H1 (cell line): ENCODE measurements around the gene KIAA0513. TPM values are rescaled to one million over a fixed set of nuclear protein-coding genes. Genes with fewer than 3 reads are reported as not detected.

Experiments used
- JUN ChIP-seq: IDR thresholded peaks from 2 replicates; pipeline ENCODE4 v1.6.1; 2011; ENCODE audit warnings: low read depth, mild to moderate bottlenecking, improper control_type of control experiment, low read length
- NANOG ChIP-seq: IDR thresholded peaks from 2 replicates; pipeline ENCODE4 v1.6.1; 2011; ENCODE audit warnings: low read length, low read depth, mild to moderate bottlenecking, inconsistent platforms; ENCODE audit not compliant: insufficient read depth, poor library complexity, severe bottlenecking
- ZNF274 ChIP-seq: IDR thresholded peaks from 2 replicates; pipeline ENCODE4 v1.7.0; 2012; ENCODE audit warnings: low read length, borderline replicate concordance; ENCODE audit errors: extremely low read depth
- polyA plus RNA-seq, 7 experiments: library from polyadenylated mRNA; depleted of rRNA in 3 of 7; stranded (reverse) in 5 of 7; unstranded in 2 of 7; fragments of >200 nt in 5 of 7; fragments of 200-250 nt in 2 of 7; gene quantifications; 1 replicate in 5 of 7; 2 replicates in 1 of 7; 4 replicates in 1 of 7; pipeline versions ENCODE4 v1.2.1 to v1.2.3, GENCODE V29; 2011 to 2013; ENCODE audit warnings: missing spikeins in 2 of 7, mixed read lengths in 2 of 7
- total RNA-seq: library from RNA; stranded (reverse); fragmentation: NEBNext Ultra II Directional; extraction: Animal tissue kit (Norgen Biotek cat#: 25700); gene quantifications from 2 replicates; pipeline ENCODE4 v1.2.1, GENCODE V29; 2021
- TF ChIP-seq, protein P1 (sequence below): fragments of 300-600 bp; sonication (generic); IDR thresholded peaks from 2 replicates; pipeline ENCODE4 v1.7.1; 2012; ENCODE audit warnings: low read length, moderate library complexity, mild to moderate bottlenecking, inconsistent platforms; ENCODE audit not compliant: insufficient replicate concordance

Gene KIAA0513
- total and polyA plus RNA-seq, 2 of the 8 experiments (the other 6 are each of a cell fraction or from before 2014, with no cell fraction given), result 2.1 to 6.1 TPM

DNA sequence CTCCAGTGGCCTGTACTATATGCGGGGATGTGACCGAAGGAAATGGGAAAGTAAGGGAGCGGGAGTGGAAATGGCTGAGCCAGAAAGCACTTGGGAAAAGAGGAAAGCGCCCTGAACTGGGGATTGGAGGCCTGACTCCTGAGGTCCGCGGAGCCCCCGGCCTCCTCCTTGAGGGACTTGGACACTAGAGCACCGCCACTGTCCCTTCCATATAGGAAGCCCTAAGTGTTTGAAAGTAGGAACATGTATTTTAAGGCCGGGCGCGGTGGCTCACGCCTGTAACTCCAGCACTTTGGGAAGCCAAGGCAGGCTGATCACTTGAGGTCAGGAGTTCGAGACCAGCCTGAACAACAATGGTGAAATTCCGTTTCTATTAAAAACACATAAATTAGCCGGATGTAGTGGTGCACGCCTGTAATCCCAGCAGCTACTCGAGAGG lies 15.7 kb upstream of the KIAA0513 start (continued):
- TF ChIP-seq, protein P1, sequence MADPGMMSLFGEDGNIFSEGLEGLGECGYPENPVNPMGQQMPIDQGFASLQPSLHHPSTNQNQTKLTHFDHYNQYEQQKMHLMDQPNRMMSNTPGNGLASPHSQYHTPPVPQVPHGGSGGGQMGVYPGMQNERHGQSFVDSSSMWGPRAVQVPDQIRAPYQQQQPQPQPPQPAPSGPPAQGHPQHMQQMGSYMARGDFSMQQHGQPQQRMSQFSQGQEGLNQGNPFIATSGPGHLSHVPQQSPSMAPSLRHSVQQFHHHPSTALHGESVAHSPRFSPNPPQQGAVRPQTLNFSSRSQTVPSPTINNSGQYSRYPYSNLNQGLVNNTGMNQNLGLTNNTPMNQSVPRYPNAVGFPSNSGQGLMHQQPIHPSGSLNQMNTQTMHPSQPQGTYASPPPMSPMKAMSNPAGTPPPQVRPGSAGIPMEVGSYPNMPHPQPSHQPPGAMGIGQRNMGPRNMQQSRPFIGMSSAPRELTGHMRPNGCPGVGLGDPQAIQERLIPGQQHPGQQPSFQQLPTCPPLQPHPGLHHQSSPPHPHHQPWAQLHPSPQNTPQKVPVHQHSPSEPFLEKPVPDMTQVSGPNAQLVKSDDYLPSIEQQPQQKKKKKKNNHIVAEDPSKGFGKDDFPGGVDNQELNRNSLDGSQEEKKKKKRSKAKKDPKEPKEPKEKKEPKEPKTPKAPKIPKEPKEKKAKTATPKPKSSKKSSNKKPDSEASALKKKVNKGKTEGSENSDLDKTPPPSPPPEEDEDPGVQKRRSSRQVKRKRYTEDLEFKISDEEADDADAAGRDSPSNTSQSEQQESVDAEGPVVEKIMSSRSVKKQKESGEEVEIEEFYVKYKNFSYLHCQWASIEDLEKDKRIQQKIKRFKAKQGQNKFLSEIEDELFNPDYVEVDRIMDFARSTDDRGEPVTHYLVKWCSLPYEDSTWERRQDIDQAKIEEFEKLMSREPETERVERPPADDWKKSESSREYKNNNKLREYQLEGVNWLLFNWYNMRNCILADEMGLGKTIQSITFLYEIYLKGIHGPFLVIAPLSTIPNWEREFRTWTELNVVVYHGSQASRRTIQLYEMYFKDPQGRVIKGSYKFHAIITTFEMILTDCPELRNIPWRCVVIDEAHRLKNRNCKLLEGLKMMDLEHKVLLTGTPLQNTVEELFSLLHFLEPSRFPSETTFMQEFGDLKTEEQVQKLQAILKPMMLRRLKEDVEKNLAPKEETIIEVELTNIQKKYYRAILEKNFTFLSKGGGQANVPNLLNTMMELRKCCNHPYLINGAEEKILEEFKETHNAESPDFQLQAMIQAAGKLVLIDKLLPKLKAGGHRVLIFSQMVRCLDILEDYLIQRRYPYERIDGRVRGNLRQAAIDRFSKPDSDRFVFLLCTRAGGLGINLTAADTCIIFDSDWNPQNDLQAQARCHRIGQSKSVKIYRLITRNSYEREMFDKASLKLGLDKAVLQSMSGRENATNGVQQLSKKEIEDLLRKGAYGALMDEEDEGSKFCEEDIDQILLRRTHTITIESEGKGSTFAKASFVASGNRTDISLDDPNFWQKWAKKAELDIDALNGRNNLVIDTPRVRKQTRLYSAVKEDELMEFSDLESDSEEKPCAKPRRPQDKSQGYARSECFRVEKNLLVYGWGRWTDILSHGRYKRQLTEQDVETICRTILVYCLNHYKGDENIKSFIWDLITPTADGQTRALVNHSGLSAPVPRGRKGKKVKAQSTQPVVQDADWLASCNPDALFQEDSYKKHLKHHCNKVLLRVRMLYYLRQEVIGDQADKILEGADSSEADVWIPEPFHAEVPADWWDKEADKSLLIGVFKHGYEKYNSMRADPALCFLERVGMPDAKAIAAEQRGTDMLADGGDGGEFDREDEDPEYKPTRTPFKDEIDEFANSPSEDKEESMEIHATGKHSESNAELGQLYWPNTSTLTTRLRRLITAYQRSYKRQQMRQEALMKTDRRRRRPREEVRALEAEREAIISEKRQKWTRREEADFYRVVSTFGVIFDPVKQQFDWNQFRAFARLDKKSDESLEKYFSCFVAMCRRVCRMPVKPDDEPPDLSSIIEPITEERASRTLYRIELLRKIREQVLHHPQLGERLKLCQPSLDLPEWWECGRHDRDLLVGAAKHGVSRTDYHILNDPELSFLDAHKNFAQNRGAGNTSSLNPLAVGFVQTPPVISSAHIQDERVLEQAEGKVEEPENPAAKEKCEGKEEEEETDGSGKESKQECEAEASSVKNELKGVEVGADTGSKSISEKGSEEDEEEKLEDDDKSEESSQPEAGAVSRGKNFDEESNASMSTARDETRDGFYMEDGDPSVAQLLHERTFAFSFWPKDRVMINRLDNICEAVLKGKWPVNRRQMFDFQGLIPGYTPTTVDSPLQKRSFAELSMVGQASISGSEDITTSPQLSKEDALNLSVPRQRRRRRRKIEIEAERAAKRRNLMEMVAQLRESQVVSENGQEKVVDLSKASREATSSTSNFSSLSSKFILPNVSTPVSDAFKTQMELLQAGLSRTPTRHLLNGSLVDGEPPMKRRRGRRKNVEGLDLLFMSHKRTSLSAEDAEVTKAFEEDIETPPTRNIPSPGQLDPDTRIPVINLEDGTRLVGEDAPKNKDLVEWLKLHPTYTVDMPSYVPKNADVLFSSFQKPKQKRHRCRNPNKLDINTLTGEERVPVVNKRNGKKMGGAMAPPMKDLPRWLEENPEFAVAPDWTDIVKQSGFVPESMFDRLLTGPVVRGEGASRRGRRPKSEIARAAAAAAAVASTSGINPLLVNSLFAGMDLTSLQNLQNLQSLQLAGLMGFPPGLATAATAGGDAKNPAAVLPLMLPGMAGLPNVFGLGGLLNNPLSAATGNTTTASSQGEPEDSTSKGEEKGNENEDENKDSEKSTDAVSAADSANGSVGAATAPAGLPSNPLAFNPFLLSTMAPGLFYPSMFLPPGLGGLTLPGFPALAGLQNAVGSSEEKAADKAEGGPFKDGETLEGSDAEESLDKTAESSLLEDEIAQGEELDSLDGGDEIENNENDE, result no peak
- TF ChIP-seq NANOG (no peak), ZNF274 (no peak), JUN (no peak)
